OCI-LY7 (cell line): ENCODE measurements around the gene ANK3. TPM values are rescaled to one million over a fixed set of nuclear protein-coding genes. Genes with fewer than 3 reads are reported as not detected.

ENCODE experiments used
- BruUV-seq: library from RNA; stranded (reverse); fragments of 400-500 nt; replicated peaks from 2 replicates; lab custom pipeline; 2021; lab: Mats Ljungman, UMichigan
- CTCF ChIA-PET: fragments of 300-600 bp; sonication (Branson Sonifier 250); formaldehyde crosslinking; loops from one replicate; lab custom pipeline; 2022; ENCODE audit warnings: antibody characterized with exemption; ENCODE audit not compliant: unreplicated experiment; lab: Charles Lee
- POLR2A ChIA-PET: fragments of 300-600 bp; sonication (Branson Sonifier 250); formaldehyde crosslinking; loops from one replicate; lab custom pipeline; 2022; ENCODE audit warnings: antibody characterized with exemption; lab: Charles Lee
- DNase-seq: peaks from one replicate; pipeline ENCODE4 v3.0.0-alpha.2; 2015; ENCODE audit warnings: low spot score
- H2AFZ ChIP-seq: fragments of 200-600 bp; sonication (generic), shearing (Covaris generic); 2 replicates; pipeline ENCODE4 v1.6.1; 2014; ENCODE audit warnings: mild to moderate bottlenecking, antibody characterized with exemption, low read length, moderate library complexity
- H3K27ac ChIP-seq: fragments of 200-600 bp; sonication (generic); 2 replicates; pipeline ENCODE4 v1.5.1; 2014; ENCODE audit warnings: mixed run types, low read depth, mild to moderate bottlenecking, moderate library complexity, low read length, inconsistent platforms; ENCODE audit not compliant: poor library complexity, severe bottlenecking
- H3K36me3 ChIP-seq: fragments of 200-600 bp; sonication (generic); 2 replicates; pipeline ENCODE4 v1.6.1; 2014; ENCODE audit warnings: mild to moderate bottlenecking, antibody characterized with exemption, low read length, moderate library complexity, mixed read lengths; ENCODE audit not compliant: insufficient read depth
- H3K4me1 ChIP-seq: fragments of 200-600 bp; sonication (generic); 2 replicates; pipeline ENCODE4 v1.5.1; 2014; ENCODE audit warnings: mild to moderate bottlenecking, low read length; ENCODE audit not compliant: insufficient read depth, poor library complexity, severe bottlenecking
- H3K4me2 ChIP-seq: fragments of 200-600 bp; sonication (generic); 2 replicates; pipeline ENCODE4 v1.6.1; 2014; ENCODE audit warnings: mild to moderate bottlenecking, low read length
- H3K4me3 ChIP-seq: fragments of 200-600 bp; sonication (generic); 2 replicates; pipeline ENCODE4 v1.5.1; 2014; ENCODE audit warnings: mild to moderate bottlenecking, low read depth, low read length; ENCODE audit not compliant: poor library complexity, severe bottlenecking
- H3K79me2 ChIP-seq: fragments of 200-600 bp; sonication (generic); 2 replicates; pipeline ENCODE4 v1.6.1; 2016; ENCODE audit warnings: low read depth, mild to moderate bottlenecking, low read length, moderate library complexity, mixed read lengths; ENCODE audit not compliant: insufficient read depth
- H3K9me2 ChIP-seq: fragments of 200-600 bp; sonication (generic); 2 replicates; pipeline ENCODE4 v1.6.1; 2016; ENCODE audit warnings: mild to moderate bottlenecking, low read length, mixed read lengths; ENCODE audit not compliant: insufficient read depth
- H3K9me3 ChIP-seq: fragments of 200-600 bp; sonication (generic); 2 replicates; pipeline ENCODE4 v1.6.1; 2014; ENCODE audit warnings: mild to moderate bottlenecking, mixed run types, low read length, mixed read lengths
- H4K20me1 ChIP-seq: fragments of 200-600 bp; sonication (generic); 2 replicates; pipeline ENCODE4 v1.6.1; 2014; ENCODE audit warnings: mild to moderate bottlenecking, antibody characterized with exemption, low read length, moderate library complexity, mixed read lengths; ENCODE audit not compliant: insufficient read depth
- CTCF ChIP-seq: fragments of 200-600 bp; sonication (generic); conservative IDR thresholded peaks from 2 replicates; pipeline ENCODE4 v1.5.1; 2014; ENCODE audit warnings: mild to moderate bottlenecking, antibody characterized with exemption, low read length, moderate library complexity, mixed read lengths
- EZH2phosphoT487 ChIP-seq: fragments of 200-600 bp; sonication (generic); IDR thresholded peaks from 2 replicates; pipeline ENCODE4 v1.6.1; 2018; ENCODE audit warnings: low read depth, borderline replicate concordance, mild to moderate bottlenecking, mixed run types, antibody characterized with exemption, low read length, moderate library complexity, mixed read lengths
- intact Hi-C: fragments of 100-400 bp; cut with micrococcal nuclease; formaldehyde crosslinking; loops from one replicate; pipeline ENCODE4 v1.10.0; 2022; ENCODE audit not compliant: unreplicated experiment
- total RNA-seq, 2 experiments: library from RNA; depleted of rRNA in 1 of 2; stranded (reverse); fragments of >200 nt in 1 of 2; shearing (Covaris generic) in 1 of 2; gene quantifications; 2 replicates each; pipeline ENCODE4 v1.2.3, GENCODE V29; 2014 to 2022

ANK3 gene
- total RNA-seq, 2 experiments from 2014 or later, result 0.13 to 0.49 TPM

GRCh38 chr10:60296073-60296472, 93.6 kb downstream of the ANK3 start:
- no peaks in the 10 kb centered on the region for H3K9me3 ChIP-seq
- CTCF ChIA-PET, result no interaction called here
- no peak overlapping the region for H3K4me3 ChIP-seq
- no peaks in the 10 kb centered on the region for H3K9me2 ChIP-seq
- no peak for DNase-seq
- H3K4me1 ChIP-seq, result no peaks in the 10 kb centered on the region
- no peak overlapping the region for H3K4me2 ChIP-seq
- intact Hi-C loops, result no loop called here
- no peaks in the 10 kb centered on the region for H4K20me1 ChIP-seq
- no peaks in the 10 kb centered on the region for H3K79me2 ChIP-seq
- no peak for TF ChIP-seq EZH2phosphoT487
- TF ChIP-seq CTCF, result no peak
- no peak overlapping the region for H2AFZ ChIP-seq
- POLR2A ChIA-PET, result interaction anchor here (0.6 to 1.1 kb wide), 2 partner anchors 24 to 329 kb away, joined by 3 read pairs; no protein-coding TSS in a partner anchor
- no peaks in the 10 kb centered on the region for H3K36me3 ChIP-seq
- no peak overlapping the region for H3K27ac ChIP-seq
- BruUV-seq, result no TSS peak

- no peak for DNase-seq
- no peak overlapping the region for H2AFZ ChIP-seq
- BruUV-seq, result no TSS peak
- no peaks in the 10 kb centered on the region for H3K36me3 ChIP-seq
- no peak overlapping the region for H3K27ac ChIP-seq
- POLR2A ChIA-PET, result interaction anchor here (0.6 to 1.2 kb wide), 6 partner anchors 12 to 1151 kb away, joined by 3 to 5 read pairs (median 3); no protein-coding TSS in a partner anchor
- CTCF ChIA-PET, result no interaction called here
- intact Hi-C loops, result no loop called here
- no peaks in the 10 kb centered on the region for H3K9me3 ChIP-seq
- H3K4me3 ChIP-seq, result no peak overlapping the region
- no peaks in the 10 kb centered on the region for H3K9me2 ChIP-seq
- H4K20me1 ChIP-seq, result no peaks in the 10 kb centered on the region
- no peak for TF ChIP-seq CTCF
- TF ChIP-seq EZH2phosphoT487, result no peak
- H3K4me2 ChIP-seq, result no peak overlapping the region
- H3K79me2 ChIP-seq, result no peaks in the 10 kb centered on the region
- no peaks in the 10 kb centered on the region for H3K4me1 ChIP-seq
Measured at GRCh38 chr10:60295028-60295937, 94.4 kb downstream of the ANK3 start.
